ENCODE measurements around the gene COQ6.
"Not testable (repeated sequence)": the region's sequence is repeated elsewhere in the genome, so short reads cannot be mapped to it uniquely, and the experiment has no call there.

The COQ6 gene

GRCh38 chr14:73949752-73950734 lies at the start of gene COQ6, which contains the start of gene FAM161B:
TSS of gene COQ6 (plus strand) at chr14:73950302. CDS start at chr14:73950333, 31 bp downstream.
TSS of gene FAM161B (minus strand) at chr14:73950094. CDS start at chr14:73950026, 68 bp downstream.
- DNase-seq: peak; percentile 97

DNA sequence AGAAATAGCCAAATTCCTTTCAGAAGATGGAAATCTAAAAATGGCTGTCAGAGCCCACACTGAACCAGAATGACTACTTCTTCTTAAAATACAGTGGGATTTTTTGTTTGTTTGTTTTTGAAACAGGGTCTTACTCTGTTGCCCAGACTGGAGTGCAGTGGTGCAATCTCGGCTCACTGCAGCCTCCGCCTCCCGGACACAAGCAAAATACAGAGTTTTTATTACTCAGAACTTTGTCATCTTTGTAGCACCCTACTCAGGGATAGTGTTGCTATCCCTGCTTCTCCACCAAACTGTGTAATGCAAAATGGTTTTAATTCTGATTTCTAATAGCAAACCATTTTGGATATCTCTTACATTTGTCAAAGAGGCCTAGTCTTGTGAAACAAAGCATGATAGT lies 47.1 kb upstream of the COQ6 start:
- DNase-seq: no peak

DNA sequence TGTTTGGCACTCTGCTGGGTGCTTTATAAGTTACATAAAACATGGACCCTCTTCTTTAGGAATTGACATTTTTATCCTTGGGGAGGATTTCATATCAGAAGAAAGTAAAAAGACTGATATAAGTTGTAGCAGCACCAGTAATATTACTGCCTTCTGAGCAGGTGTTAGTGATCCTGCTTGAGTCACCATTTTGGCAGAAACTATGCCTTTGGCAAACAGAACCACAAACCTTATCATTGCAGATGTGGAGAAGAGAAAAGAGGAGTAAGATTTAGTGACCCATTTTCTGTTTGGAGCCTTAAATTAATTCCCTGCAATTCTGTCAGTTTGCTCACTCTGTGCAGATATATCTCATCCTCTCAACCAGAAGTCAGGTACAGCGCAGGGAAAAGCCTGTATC lies 40.4 kb upstream of the COQ6 start:
- DNase-seq: no peak

- DNase-seq: no peak
Observed at GRCh38 chr14:73913256-73913655, 36.8 kb upstream of the COQ6 start.

DNA sequence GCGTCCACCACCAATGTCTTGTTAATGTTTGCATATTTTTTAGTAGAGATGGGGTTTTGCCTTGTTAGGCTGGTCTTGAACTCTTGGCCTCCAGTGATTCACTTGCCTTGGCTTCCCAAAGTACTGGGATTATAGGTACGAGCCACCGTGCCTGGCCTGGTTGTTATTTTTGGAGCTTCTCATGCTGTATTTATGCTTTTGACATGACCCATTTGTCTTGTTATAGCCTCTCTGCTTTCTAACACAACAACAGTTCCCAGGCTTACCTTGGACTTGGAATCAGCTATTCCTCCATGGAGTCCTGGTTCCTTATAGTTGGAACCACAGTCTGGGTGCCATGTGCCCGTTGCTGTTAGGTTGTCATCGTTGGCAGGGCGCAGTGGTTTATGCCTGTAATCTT lies 33.8 kb upstream of the COQ6 start:
- no peak for DNase-seq

GRCh38 chr14:73919457-73919856 lies 30.6 kb upstream of the COQ6 start:
- DNase-seq: not testable (repeated sequence)

DNA sequence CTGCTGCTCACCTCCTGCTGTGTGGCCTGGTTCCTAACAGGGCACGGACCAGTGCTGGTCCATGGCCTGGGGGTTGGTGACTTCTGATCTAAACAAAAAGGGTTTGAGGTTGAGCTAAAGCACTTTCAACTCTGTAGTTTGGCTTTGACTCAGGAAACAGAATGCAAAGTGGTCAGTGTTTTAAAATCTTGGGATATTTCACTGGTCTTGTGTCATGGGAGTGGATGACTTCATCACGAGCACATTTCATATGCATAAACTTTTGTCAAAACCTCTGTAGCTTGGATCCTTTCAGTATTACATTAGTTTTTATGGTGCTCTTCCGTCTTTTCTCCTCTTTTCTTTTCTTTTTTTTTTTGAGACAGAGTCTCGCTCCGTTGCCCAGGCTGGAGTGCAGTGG lies 25.8 kb upstream of the COQ6 start:
- DNase-seq: no peak

DNA sequence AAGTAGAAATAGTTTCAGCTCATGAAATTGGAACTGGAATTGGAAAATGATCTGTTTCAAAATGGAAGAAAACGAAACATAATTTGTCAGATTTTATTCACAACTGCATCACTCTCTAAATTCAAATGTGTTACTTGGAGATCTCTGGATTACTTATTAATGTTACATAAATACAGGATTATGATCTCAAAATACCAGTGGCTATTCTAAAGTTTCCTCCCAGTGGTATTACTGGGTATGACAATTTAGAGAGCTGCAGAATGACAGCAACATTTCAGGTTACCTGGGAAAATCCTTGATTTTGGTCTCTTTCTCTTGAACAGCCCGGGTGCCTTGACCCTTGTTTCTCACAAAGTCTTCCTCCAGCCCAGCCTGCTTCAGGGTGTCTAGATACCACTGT lies 14.4 kb upstream of the COQ6 start:
- DNase-seq: no peak

DNA sequence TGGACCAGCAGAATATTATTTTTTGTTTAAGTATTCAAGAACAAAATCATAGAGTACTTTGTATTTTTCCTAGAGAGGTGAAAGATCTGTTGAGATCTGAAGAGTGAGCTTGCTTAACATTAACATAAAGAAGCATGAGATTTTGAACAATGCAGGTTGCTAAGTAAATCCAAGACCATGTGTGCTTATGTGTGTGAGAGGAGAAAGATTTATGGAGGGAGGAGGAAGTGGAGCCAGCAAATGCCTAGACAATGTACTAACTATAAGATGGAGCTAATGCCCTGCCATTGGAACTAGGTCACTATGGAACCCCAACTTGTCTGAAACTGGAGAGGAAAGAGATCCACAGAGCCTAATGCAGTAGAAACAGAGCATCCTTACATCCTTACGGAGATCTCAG lies 13.6 kb upstream of the COQ6 start:
- no peak for DNase-seq

- DNase-seq: no peak
Observed at GRCh38 chr14:73937012-73937411, 13.1 kb upstream of the COQ6 start.

GRCh38 chr14:73942180-73942579 lies 7.9 kb upstream of the COQ6 start:
- no peak for DNase-seq

DNA sequence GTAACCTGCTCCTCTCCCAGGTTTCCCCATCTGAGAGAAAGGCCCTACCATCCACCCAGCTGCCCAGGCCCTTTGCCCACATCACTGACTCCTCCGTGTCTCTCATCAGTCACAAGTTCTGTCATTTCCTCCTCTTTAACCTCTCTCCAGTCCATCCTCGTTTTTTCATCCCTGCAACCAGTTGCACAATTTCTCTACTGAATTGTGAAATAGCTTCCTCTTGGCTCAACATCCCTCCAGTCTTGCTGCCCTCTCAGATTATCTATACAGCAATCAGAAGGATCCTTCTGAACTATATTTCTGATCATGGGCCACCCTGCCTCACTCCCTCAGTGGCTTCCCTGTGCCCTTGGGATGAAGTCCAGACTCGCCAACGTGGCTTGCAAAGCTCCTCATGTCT lies 7.0 kb upstream of the COQ6 start:
- DNase-seq: peak; percentile 36

DNA sequence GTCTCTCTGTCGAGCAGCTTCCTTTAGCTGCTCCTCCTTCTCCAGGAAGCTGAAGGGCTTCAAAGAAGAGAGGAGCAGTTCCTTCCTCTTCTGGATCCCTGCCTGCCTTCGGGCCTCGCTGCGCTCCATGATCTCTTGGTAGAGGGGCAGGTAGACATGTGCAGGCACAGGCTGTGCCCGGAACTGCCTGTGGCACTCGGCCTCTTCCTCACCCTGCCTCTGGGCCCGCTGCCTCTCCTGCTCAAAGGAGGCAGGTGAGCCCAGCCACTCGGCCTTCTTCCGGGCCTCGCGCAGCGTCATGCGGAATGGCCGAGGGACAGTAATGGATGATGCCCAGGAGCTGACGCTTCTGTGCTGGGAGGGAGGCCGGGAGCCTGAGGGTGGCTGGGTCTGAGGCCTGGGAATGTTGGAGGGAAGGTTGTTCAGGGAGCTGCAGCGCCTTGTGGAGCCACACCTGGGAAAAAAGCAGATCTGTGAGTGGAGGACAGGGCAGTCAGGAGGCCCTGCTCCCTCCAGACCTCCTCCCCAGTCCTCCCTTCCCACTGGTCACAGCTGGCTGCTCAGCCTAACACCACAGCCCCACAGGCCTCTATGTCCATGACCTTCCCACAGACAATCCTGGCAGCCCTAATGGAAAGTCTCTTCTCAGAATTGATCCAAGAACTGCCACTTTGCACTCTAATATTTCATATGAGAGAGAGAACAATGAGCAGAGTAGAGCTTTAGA lies 5.5 kb upstream of the COQ6 start:
- no peak for DNase-seq

- no peak for DNase-seq
Observed at GRCh38 chr14:73945159-73945670, 4.9 kb upstream of the COQ6 start.

- DNase-seq: no peak
Observed at GRCh38 chr14:73953731-73954130, 3.6 kb downstream of the COQ6 start.

DNA sequence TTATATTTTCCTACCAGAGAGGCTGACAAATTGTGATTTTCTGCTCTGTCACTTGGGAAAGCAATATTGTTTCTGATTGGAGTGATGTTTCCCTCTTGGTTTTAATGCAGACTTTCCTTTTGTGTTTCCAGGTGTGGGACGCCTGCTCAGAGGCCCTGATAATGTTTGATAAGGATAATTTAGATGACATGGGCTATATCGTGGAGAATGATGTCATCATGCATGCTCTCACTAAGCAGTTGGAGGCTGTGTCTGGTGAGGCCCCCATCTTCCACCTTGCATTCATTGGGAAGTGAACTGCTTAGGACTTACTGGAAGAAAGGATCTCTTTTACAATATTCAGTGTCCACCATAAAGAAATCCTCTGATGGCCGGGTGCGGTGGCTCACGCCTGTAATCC lies 5.6 kb downstream of the COQ6 start:
- no peak for DNase-seq

GRCh38 chr14:73958591-73958990 lies 8.5 kb downstream of the COQ6 start:
- DNase-seq: no peak

- DNase-seq: no peak
Observed at GRCh38 chr14:73961192-73961591, 11.1 kb downstream of the COQ6 start.

GRCh38 chr14:73965216-73965615 lies 15.1 kb downstream of the COQ6 start:
- DNase-seq: no peak

GRCh38 chr14:73968885-73969284 lies 18.8 kb downstream of the COQ6 start:
- no peak for DNase-seq

- no peak for DNase-seq
Observed at GRCh38 chr14:73973497-73973896, 23.4 kb downstream of the COQ6 start.

GRCh38 chr14:73976125-73976524 lies 26.0 kb downstream of the COQ6 start:
- DNase-seq: no peak

DNA sequence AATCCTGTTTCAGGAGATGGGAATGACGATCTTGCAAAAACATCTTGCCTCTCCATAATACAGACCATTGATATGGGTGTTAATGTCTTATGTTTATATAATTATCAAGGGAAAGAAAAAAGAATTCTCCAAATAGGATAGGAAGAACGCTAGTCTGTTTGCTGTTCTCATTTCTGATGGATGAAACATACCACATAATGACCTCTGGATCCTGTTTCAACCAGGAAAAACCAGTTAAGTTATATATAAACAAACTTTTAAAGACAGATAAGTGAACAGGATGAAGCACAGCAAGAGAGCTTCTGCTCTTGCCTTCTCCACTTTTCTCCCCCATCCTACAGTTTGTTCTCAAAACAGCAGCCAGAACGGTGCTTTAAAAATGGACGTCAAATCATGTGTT lies 27.8 kb downstream of the COQ6 start:
- no peak for DNase-seq

DNA sequence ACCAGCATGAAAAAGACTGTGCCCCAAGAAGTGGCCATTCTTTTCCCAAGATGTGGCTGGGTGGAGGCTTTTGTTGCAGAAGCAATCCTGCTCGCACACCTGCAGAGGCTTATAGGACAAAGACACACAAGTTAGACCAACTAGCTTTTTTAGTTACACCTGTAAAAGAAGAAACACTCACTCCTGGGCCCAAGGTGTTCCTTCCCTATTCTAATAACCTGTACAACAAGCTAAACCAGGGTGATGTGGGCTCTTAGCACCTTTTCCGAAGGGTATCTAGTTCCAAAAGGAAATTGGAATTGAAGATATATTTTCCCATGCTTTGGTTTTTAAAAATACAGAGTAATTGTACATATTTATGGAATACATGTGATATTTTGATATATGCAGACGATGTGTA lies 38.0 kb downstream of the COQ6 start:
- no peak for DNase-seq

Measured in activated CD4-positive, alpha-beta T cell treated with anti-CD3 and anti-CD28 coated beads, Interleukin-10, Interleukin-2, amounts not matched to agents 100 ng/mL and 50 ng/mL, durations not matched to agents 16 hours and 8 hours (primary cell).